Activated CD4-positive, alpha-beta T cell treated with anti-CD3 and anti-CD28 coated beads, Interleukin-2, amount 50 U/mL, for 16 hours (primary cell): ENCODE data around the gene CX3CL1.

Source experiments
- DNase-seq: peaks from one replicate; pipeline ENCODE4 v3.0.0-alpha.2; 2020

The CX3CL1 gene

GRCh38 chr16:57407521-57408353 lies 35.4 kb downstream of the CX3CL1 start:
- no peak for DNase-seq

- DNase-seq = no peak
These were observed 36.8 kb downstream of the CX3CL1 start for GRCh38 chr16:57409065-57409464.

- no peak for DNase-seq
These were observed 37.7 kb downstream of the CX3CL1 start for GRCh38 chr16:57409870-57410587.

- DNase-seq = no peak
These were observed 39.2 kb downstream of the CX3CL1 start for GRCh38 chr16:57411362-57411976.

- DNase-seq = no peak
These were observed 40.3 kb downstream of the CX3CL1 start for GRCh38 chr16:57412584-57412983.

- no peak for DNase-seq
These were observed 41.0 kb downstream of the CX3CL1 start for GRCh38 chr16:57413301-57413730.

GRCh38 chr16:57413733-57414132 lies 41.4 kb downstream of the CX3CL1 start:
- DNase-seq = no peak

- DNase-seq = no peak
These were observed 43.8 kb downstream of the CX3CL1 start for GRCh38 chr16:57416084-57416483.

GRCh38 chr16:57419506-57419905 lies 47.2 kb downstream of the CX3CL1 start:
- no peak for DNase-seq

- DNase-seq = no peak
These were observed 50.0 kb downstream of the CX3CL1 start for GRCh38 chr16:57422026-57422944.

GRCh38 chr16:57423152-57423551 lies 50.9 kb downstream of the CX3CL1 start:
- no peak for DNase-seq

GRCh38 chr16:57424583-57424982 lies 52.3 kb downstream of the CX3CL1 start:
- no peak for DNase-seq

- DNase-seq = no peak
These were observed 54.1 kb downstream of the CX3CL1 start for GRCh38 chr16:57426356-57426755.

GRCh38 chr16:57427307-57427706 lies 55.0 kb downstream of the CX3CL1 start:
- DNase-seq = no peak

GRCh38 chr16:57427824-57428223 lies 55.5 kb downstream of the CX3CL1 start:
- no peak for DNase-seq

- no peak for DNase-seq
These were observed 58.7 kb downstream of the CX3CL1 start for GRCh38 chr16:57430955-57431354.

GRCh38 chr16:57432505-57432904 lies 60.2 kb downstream of the CX3CL1 start:
- DNase-seq = no peak

GRCh38 chr16:57432989-57433388 lies 60.7 kb downstream of the CX3CL1 start:
- DNase-seq = no peak

- no peak for DNase-seq
These were observed 61.7 kb downstream of the CX3CL1 start for GRCh38 chr16:57434003-57434402.
